Stimulated activated CD4-positive, alpha-beta T cell treated with anti-CD3 and anti-CD28 coated beads, Interleukin-4, amount 100 ng/mL, for 48 hours (primary cell): ENCODE measurements around the gene DUSP14.

ENCODE experiments used
- DNase-seq, 2 donors: peaks; one replicate each; pipeline ENCODE4 v3.0.0-alpha.2; 2020; ENCODE audit warnings: low read depth in 2 of 2

DUSP14 gene

DNA sequence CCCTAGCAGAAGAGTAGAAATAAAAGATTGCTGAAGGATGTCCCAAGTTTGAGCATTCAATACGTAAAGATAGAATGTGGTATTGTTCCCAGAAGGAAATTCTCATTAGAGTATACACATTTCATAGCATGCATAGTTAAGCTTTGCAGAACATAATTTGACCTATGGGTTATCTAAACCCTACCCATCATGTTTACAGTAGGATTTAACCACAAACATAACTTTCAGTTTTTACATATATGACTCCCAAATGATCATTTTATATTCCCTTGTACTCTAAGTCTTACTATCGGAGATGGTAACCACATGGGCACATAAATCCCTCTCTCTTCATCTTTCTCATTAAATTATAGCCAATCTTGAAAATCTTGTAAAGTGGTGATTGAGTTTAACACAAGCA, 68.6 kb downstream of the DUSP14 start:
- no peak for DNase-seq

DNA sequence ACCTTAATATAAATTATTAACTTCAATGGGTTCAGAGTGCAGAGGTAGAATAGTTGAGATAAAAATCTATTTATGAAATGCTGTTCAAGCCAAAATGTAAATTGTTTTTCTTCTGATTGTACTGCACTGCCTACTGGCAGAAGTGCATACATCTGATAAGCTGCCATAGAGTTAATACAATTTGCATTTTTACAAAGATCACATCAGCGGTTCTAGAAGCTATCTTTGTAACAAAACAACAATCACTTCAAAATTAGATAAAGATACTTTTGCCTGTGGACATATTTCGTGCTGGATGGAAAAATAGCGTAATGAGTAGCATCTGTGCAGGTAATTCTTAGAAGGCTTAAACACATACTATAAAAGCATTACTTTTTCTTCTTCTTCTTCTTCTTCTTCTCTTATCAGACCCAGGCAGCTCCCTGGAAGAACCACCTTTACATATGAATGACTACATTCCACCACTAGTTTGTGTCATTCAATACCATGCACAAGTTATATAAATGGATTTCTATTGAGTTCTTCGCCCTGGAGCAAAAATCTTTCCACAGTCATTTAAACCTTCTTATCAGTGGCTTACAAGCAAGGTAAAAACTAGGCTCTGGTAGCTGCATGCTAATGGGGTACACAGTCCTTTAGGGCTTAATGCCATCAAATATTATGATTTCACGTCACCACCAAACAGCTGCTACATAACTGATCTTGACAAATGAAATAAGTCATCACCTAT, 72.5 kb downstream of the DUSP14 start:
- no peak for DNase-seq
